OCI-LY3 (cell line): ENCODE results near the gene DYNC1I1.

Source experiments
- H2AFZ ChIP-seq: fragments of 200-600, 300-600 bp; shearing (Covaris generic); 2 replicates; pipeline ENCODE4 v1.6.0; 2014; ENCODE audit warnings: antibody characterized with exemption, low read depth, low read length
- H3K27ac ChIP-seq: fragments of 200-600, 300-600 bp; sonication (generic); 2 replicates; pipeline ENCODE4 v1.5.1; 2014; ENCODE audit warnings: mild to moderate bottlenecking, low read length, moderate library complexity, mixed read lengths
- H3K27me3 ChIP-seq: fragments of 200-600, 300-600 bp; sonication (generic); 2 replicates; pipeline ENCODE4 v1.6.1; 2014; ENCODE audit warnings: low read depth, low read length, mixed read lengths
- H3K36me3 ChIP-seq: fragments of 200-600, 300-600 bp; sonication (generic); replicated peaks from 2 replicates; pipeline ENCODE3; 2014; ENCODE audit warnings: low read depth, low read length, mixed read lengths
- H3K4me1 ChIP-seq: fragments of 300-600, 200-600 bp; sonication (generic); 2 replicates; pipeline ENCODE4 v1.6.1; 2014; ENCODE audit warnings: low read length, mixed read lengths
- H3K4me2 ChIP-seq: fragments of 200-600, 300-600 bp; sonication (generic); 2 replicates; pipeline ENCODE4 v1.6.1; 2014; ENCODE audit warnings: low read length, mixed read lengths
- H3K4me3 ChIP-seq: fragments of 300-600, 200-600 bp; sonication (generic); 2 replicates; pipeline ENCODE4 v1.5.1; 2014; ENCODE audit warnings: antibody characterized with exemption, mild to moderate bottlenecking, low read length, moderate library complexity
- H3K79me2 ChIP-seq: fragments of 300-600, 200-600 bp; shearing (Covaris generic); 2 replicates; pipeline ENCODE4 v1.6.1; 2014; ENCODE audit warnings: mild to moderate bottlenecking, low read length, mixed read lengths
- H3K9ac ChIP-seq: fragments of 300-600, 200-600 bp; shearing (Covaris generic); 2 replicates; pipeline ENCODE4 v1.6.0; 2014; ENCODE audit warnings: mild to moderate bottlenecking, low read length, moderate library complexity
- H3K9me3 ChIP-seq: fragments of 200-600, 300-600 bp; shearing (Covaris generic); 2 replicates; pipeline ENCODE4 v1.6.1; 2014; ENCODE audit warnings: low read length, mixed read lengths; ENCODE audit not compliant: insufficient read depth
- H4K20me1 ChIP-seq: fragments of 200-600, 300-600 bp; sonication (generic); 2 replicates; pipeline ENCODE4 v1.6.1; 2016; ENCODE audit warnings: low read length, mixed read lengths; ENCODE audit not compliant: insufficient read depth
- CTCF ChIP-seq: fragments of 200-600, 300-600 bp; sonication (generic); IDR thresholded peaks from 2 replicates; pipeline ENCODE4 v1.5.1; 2014; ENCODE audit warnings: antibody characterized with exemption, low read length, low read depth
- EZH2phosphoT487 ChIP-seq: fragments of 200-600 bp; shearing (Covaris generic); IDR thresholded peaks from 2 replicates; pipeline ENCODE4 v1.6.1; 2018; ENCODE audit warnings: antibody characterized with exemption, mixed run types, low read depth

DYNC1I1 gene

DNA sequence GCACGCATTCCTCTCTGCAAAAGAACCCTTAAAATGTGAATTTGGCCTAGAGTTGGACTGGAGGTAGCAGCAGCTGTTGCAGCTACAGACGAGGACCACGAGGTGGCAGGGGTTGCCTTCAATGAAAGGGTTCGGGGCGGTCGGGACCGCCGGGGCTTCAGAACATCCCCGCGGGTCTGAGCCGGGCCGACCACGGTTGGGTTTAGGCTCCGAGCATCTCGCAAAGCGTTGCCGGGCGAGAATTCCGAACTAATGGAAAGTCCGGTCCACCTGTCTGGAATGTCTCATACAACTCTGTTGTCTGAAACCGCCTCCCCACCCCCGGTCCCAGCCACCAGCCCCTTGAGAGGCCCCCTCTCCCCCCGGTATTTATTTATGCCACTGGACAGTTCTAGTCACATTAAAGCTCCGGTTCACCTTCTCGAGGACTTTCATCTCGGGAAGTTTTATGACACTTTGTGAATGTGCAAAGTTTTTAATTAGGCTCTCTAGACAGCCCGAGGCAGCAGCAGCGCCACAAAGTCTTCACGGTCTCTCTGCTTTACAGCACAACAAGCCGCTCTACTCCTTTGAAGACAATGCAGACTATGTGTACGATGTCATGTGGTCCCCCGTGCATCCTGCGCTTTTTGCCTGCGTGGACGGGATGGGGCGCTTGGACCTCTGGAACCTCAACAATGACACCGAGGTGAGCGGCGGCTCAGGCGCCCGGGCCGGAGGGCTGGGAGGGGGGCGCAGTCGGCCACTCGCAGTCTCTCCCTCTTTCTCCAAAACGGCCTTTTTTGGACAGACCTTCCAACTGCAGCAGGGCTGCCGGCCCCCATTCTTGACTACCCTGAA, 303.4 kb downstream of the DYNC1I1 start:
- Histone ChIP-seq H2AFZ (peak overlapping the region; percentile 80), H3K79me2 (no peaks in the 10 kb centered on the region), H3K9me3 (no peaks in the 10 kb centered on the region), H3K27me3 (peaks cover 16% of the 10 kb centered on the region), H3K27ac (no peak overlapping the region), H3K4me1 (0 out of 2 replicates have a peak, but pooled peaks cover 4% of the 10 kb centered on the region), H4K20me1 (no peaks in the 10 kb centered on the region), H3K36me3 (no peaks in the 10 kb centered on the region), H3K4me3 (peak overlapping the region; percentile 79), H3K4me2 (peak overlapping the region; percentile 95), H3K9ac (peak overlapping the region; percentile 43)
- peak; percentile 88 for TF ChIP-seq CTCF
- no peak for TF ChIP-seq EZH2phosphoT487

- TF ChIP-seq EZH2phosphoT487 (no peak), CTCF (no peak)
- Histone ChIP-seq H3K4me1 (0 out of 2 replicates have a peak, but pooled peaks cover 4% of the 10 kb centered on the region), H4K20me1 (no peaks in the 10 kb centered on the region), H3K79me2 (no peaks in the 10 kb centered on the region), H3K4me3 (peak overlapping the region; percentile 79), H3K9me3 (no peaks in the 10 kb centered on the region), H3K9ac (no peak overlapping the region), H3K27ac (no peak overlapping the region), H3K27me3 (peaks cover 15% of the 10 kb centered on the region), H3K36me3 (no peaks in the 10 kb centered on the region), H3K4me2 (peak overlapping the region; percentile 95), H2AFZ (peak overlapping the region; percentile 80; the same call in 1 of the 2 replicates)
Measured at GRCh38 chr7:96076350-96076707, 304.0 kb downstream of the DYNC1I1 start.

- Histone ChIP-seq H3K27me3 (peaks cover 15% of the 10 kb centered on the region), H3K9me3 (no peaks in the 10 kb centered on the region), H3K9ac (no peak overlapping the region), H3K27ac (no peak overlapping the region), H3K4me3 (no peak overlapping the region), H3K4me1 (0 out of 2 replicates have a peak, but pooled peaks cover 4% of the 10 kb centered on the region), H3K36me3 (no peaks in the 10 kb centered on the region), H4K20me1 (no peaks in the 10 kb centered on the region), H3K79me2 (no peaks in the 10 kb centered on the region), H3K4me2 (no peak overlapping the region), H2AFZ (no peak overlapping the region)
- TF ChIP-seq CTCF (no peak), EZH2phosphoT487 (no peak)
Measured at GRCh38 chr7:96080027-96080426, 307.7 kb downstream of the DYNC1I1 start.

GRCh38 chr7:96084881-96085553, 312.7 kb downstream of the DYNC1I1 start:
- Histone ChIP-seq H3K4me2 (no peak overlapping the region), H3K4me3 (no peak overlapping the region), H3K9ac (no peak overlapping the region), H4K20me1 (no peaks in the 10 kb centered on the region), H3K27ac (no peak overlapping the region), H3K79me2 (no peaks in the 10 kb centered on the region), H3K4me1 (no peaks in the 10 kb centered on the region), H3K9me3 (no peaks in the 10 kb centered on the region), H2AFZ (no peak overlapping the region), H3K27me3 (peaks cover 5% of the 10 kb centered on the region; the same call in 1 of the 2 replicates), H3K36me3 (no peaks in the 10 kb centered on the region)
- TF ChIP-seq CTCF (no peak), EZH2phosphoT487 (no peak)
